WERI-Rb-1 (cell line): Measurements from ENCODE around the gene GNB1L.

ENCODE experiments used
- DNase-seq: peaks from one replicate; pipeline ENCODE4 v3.0.0-alpha.2; 2020
- H3K27ac ChIP-seq: fragments of 250-450 bp; sonication (Bioruptor Pico); 2 replicates; pipeline ENCODE4 v1.5.1; 2020; ENCODE audit warnings: mild to moderate bottlenecking, moderate library complexity
- H3K27me3 ChIP-seq: fragments of 250-450 bp; sonication (Bioruptor Pico); 2 replicates; pipeline ENCODE4 v1.5.1; 2021; ENCODE audit warnings: mild to moderate bottlenecking, low read depth, moderate library complexity; ENCODE audit not compliant: insufficient read depth, severe bottlenecking
- H3K36me3 ChIP-seq: fragments of 250-450 bp; sonication (Bioruptor Pico); 2 replicates; pipeline ENCODE4 v1.5.1; 2020; ENCODE audit warnings: mild to moderate bottlenecking, moderate library complexity
- H3K4me3 ChIP-seq: 2 replicates; pipeline ENCODE4 v1.5.1; 2011; ENCODE audit warnings: low read depth, mild to moderate bottlenecking, control low read depth, low read length
- H3K9me3 ChIP-seq: fragments of 250-450 bp; sonication (Bioruptor Pico); 2 replicates; pipeline ENCODE4 v1.5.1; 2021; ENCODE audit warnings: mild to moderate bottlenecking, moderate library complexity; ENCODE audit not compliant: severe bottlenecking
- TF ChIP-seq, protein P1 (sequence below): IDR thresholded peaks from 2 replicates; pipeline ENCODE4 v1.5.1; 2011; ENCODE audit warnings: low read depth, mild to moderate bottlenecking, control low read depth, inconsistent platforms, low read length

The GNB1L gene

DNA sequence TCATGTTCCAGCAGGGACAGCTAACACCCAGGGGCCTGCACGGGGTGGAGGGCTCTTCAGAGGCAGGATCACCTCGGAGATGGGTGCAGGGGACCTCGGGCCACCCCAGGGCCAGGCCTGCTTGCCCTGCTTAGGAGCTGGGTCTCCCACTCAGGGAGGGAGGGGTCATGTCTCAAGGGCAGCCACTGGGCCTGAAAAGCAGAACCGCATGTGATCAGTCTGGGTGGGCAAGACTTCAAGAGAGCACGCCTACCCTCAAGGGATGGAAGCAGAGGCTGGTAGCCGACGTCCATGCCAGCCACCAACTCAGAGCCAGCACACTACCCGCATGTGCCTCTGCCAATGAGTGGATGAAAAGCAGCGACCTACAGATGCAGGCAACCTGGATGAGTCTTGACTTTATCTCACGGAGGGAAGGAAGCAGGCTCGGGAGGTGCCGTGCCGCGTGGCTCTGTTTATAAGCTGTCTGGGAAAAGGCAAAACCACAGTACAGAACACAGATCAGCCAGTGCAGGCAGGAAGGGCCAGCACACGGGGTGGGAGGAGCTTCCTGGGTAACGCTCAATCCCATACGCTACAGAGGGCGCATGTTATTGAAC is 78.1 kb downstream of the GNB1L start:
- no peak for DNase-seq
- H3K27ac ChIP-seq = no peak overlapping the region
- H3K9me3 ChIP-seq = no peaks in the 10 kb centered on the region
- no peaks in the 10 kb centered on the region for H3K27me3 ChIP-seq
- TF ChIP-seq, protein P1, sequence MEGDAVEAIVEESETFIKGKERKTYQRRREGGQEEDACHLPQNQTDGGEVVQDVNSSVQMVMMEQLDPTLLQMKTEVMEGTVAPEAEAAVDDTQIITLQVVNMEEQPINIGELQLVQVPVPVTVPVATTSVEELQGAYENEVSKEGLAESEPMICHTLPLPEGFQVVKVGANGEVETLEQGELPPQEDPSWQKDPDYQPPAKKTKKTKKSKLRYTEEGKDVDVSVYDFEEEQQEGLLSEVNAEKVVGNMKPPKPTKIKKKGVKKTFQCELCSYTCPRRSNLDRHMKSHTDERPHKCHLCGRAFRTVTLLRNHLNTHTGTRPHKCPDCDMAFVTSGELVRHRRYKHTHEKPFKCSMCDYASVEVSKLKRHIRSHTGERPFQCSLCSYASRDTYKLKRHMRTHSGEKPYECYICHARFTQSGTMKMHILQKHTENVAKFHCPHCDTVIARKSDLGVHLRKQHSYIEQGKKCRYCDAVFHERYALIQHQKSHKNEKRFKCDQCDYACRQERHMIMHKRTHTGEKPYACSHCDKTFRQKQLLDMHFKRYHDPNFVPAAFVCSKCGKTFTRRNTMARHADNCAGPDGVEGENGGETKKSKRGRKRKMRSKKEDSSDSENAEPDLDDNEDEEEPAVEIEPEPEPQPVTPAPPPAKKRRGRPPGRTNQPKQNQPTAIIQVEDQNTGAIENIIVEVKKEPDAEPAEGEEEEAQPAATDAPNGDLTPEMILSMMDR = no peak
- H3K36me3 ChIP-seq = no peaks in the 10 kb centered on the region
- H3K4me3 ChIP-seq = no peak overlapping the region

DNA sequence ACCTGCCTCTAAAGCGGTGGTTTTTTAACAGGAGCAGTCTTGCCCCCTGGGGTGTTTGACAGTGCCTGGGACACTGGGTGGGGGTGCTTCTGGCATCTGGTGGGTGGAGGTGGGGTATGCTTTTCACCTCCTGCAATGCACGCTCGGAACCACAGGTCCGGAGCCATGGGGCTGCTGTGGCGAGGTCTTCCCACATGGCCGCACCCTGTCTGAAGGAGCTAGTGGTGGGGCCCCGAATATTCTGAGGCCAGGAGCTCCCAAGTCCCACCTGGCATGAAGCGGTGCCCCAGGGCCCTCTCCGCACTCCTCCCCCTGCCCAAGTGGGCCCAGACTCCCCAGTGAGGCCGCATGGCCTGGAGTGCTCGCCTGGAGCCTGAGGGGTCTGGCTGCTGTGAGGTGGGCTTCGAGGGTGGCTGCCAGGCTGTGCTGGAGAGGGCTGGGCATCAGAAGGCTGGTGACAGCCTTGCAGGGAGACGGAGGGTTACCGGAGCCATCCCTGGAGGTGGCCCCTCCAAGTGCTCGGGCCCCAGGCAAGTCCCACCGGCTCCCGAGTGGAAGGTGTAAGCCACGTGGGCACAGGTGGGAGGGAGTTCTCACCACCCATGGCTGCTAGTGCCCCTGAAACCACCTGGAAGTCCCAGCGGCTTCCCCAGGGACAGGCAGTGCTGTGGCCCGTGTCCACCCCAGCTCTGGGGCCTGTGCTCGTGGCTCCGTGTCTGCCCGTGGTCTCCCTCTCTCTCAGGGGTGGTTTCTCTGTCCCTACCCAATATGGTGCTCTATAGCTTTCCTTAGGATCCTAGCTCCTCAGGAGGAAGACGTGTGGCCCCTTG is 79.0 kb downstream of the GNB1L start:
- TF ChIP-seq, protein P1 = no peak
- Histone ChIP-seq H3K9me3 (no peaks in the 10 kb centered on the region), H3K4me3 (no peak overlapping the region), H3K27me3 (no peaks in the 10 kb centered on the region), H3K27ac (no peak overlapping the region), H3K36me3 (no peaks in the 10 kb centered on the region)
- DNase-seq = no peak

DNA sequence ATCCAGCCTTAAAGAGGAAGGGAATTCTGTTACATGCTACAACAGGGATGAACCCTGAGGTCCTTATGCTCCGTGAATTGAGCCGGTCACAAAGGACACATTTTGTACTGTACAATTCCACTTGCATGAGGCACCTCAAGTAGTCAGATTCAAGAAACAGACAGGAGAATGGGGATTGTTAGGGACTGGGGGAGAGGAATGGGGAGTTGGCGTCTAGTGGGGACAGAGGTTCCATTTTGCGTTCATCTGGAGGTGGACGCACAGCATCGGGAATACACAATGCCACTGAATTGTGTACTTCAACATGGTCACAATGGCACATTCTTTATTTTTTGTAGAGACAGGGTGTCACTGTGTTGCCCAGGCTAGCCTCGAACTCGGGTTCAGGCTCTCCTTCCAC is 80.0 kb downstream of the GNB1L start:
- Histone ChIP-seq H3K4me3 (no peak overlapping the region), H3K27ac (no peak overlapping the region), H3K9me3 (no peaks in the 10 kb centered on the region), H3K27me3 (no peaks in the 10 kb centered on the region), H3K36me3 (no peaks in the 10 kb centered on the region)
- TF ChIP-seq, protein P1 = no peak
- DNase-seq = no peak

DNA sequence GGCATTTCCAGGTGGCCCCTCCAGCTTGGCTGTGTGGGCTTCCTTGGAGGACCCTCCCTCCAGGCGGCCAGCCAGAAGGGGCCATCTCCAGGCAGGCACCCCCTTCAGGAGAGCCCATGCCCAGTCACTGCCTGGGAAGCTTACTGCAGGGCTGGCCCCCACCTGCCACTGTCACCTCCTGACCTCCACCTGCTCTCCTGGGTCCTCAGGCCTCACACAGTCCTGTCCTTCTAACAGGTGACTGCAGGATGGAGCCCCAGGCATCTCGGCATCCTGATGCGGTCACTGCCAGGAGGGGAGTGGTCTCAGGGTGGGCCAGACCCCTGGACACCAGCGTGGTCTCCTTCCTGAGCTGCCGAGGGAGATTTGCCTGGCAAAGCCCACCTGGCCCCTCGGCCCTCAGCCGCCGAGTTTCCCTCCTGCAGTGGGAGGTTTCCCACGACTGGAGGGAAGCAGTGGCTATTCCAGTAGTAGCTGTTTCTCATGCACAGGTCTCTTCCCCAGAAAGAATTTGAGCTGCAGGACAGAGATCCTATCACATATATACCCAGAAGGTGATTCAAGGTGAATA is 81.1 kb downstream of the GNB1L start:
- no peak for DNase-seq
- TF ChIP-seq, protein P1 = no peak
- no peak overlapping the region for H3K27ac ChIP-seq
- H3K9me3 ChIP-seq = no peaks in the 10 kb centered on the region
- H3K27me3 ChIP-seq = no peaks in the 10 kb centered on the region
- H3K4me3 ChIP-seq = no peak overlapping the region
- H3K36me3 ChIP-seq = peaks cover 5% of the 10 kb centered on the region

DNA sequence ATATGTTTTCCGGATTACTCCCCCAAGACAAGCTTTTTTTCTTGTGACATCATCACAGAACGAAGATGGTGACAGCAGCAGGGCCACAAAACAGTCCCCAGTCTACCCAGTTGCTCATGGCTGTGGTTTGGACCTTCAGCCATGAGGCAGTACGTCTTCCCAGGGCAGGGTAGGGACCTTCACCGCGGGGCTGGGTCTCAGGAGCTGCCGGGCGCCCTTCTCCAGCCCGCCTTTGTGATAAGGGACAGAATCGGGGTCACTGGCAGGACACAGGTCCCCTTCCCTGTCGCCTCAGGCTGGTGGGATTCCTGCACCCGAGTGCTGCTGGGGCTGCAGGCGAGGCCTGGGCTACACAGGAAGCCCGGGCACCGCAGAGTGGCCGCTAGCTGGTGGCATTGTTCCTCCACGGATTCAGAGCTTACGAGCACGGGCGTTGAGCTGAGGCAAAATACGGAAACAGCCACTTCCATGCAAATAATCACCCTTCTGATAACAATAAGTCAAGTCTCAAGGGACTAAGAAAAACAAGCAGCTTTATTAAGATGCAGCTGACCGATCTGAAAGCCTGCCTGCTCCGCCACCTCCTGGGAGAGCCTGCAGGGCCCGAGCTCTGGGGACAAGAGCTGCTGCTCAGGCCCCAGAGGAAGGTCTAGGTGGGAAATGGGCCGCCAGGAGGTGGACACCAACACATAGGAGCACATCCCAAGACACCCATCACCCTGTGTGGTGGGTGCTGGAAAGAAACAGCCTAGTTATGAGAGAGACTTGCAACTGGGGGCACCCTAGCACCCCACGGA is 81.8 kb downstream of the GNB1L start:
- Histone ChIP-seq H3K36me3 (peaks cover 12% of the 10 kb centered on the region), H3K9me3 (no peaks in the 10 kb centered on the region), H3K27me3 (no peaks in the 10 kb centered on the region), H3K27ac (no peak overlapping the region), H3K4me3 (no peak overlapping the region)
- TF ChIP-seq, protein P1 = no peak
- DNase-seq = no peak
